ENCODE data around the gene FUS. TPM values are rescaled to one million over a fixed set of nuclear protein-coding genes. Genes with fewer than 3 reads are reported as not detected.

Gene FUS
- total RNA-seq, 3 donors from 2014 or later (not counting 1 experiment from before 2014, with no cell fraction given), result 872 to 934 (median 918) TPM

DNA sequence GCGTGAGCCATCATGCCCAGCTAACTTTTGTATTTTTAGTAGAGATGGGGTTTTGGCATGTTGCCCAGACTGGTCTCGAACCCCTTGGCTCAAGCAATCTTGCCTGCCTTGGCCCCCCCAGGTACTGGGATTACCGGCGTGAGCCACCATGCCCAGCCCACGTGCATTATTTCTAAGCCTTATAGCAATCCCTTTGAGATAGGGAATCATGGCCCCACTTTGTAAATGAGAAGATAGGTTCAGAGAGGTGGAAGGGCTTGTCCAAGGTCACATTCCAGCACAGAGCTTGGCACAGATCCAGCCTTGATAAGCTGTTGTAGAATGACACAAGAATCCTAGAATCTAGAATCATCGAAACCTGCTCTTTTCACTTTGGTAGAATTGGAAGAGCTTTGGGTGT, 26.8 kb downstream of the FUS start:
- no peak overlapping the region for H3K4me3 ChIP-seq (ENCODE audit: low read length)
- WGBS (ENCODE audit: insufficient coverage), result 70% methylated on average over 6 of the region's 6 CpGs

DNA sequence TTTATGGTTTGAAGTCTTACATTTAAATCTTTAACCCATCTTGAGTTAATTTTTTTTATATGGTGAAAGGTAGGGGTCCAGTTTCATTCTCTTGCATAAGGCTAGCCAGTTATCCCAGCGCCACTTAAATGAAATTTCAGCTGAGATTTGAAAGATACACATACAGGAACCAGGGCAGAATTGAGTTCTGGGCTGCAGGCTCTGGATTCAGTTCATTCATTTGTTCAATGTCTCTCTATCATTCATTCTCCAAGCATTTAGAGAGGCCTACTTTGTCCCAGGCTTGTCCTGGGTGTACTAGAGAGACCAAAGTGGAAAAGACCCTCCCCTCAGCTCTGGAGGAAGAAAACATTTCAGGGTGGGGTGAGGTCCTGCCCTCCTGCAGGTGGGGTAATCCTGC, 33.4 kb downstream of the FUS start:
- 100% methylated on average over 1 of the region's 1 CpG for WGBS (ENCODE audit: insufficient coverage)
- Mint-ChIP-seq H3K4me1 (peaks cover 18 to 23% of the 10 kb centered on the region in 2 donors), H3K9me3 (no peaks in the 10 kb centered on the region), H3K27me3 (ENCODE audit: low read depth in 2 of 2) (peaks cover 25 to 28% of the 10 kb centered on the region in 2 donors), H3K36me3 (no peaks in the 10 kb centered on the region), H3K4me3 (peak overlapping the region; percentile 25), H3K27ac (no peak overlapping the region)
- Histone ChIP-seq H3K9me3 (ENCODE audit: control insufficient read depth, insufficient read depth, low read length) (no peaks in the 10 kb centered on the region), H3K27me3 (ENCODE audit: control insufficient read depth, insufficient read depth, low read length) (peaks cover 26% of the 10 kb centered on the region), H3K27ac (ENCODE audit: low read length) (no peak overlapping the region), H3K4me3 (ENCODE audit: low read length) (no peak overlapping the region), H3K36me3 (ENCODE audit: control insufficient read depth, insufficient read depth, low read length) (no peaks in the 10 kb centered on the region), H3K4me1 (ENCODE audit: control insufficient read depth, insufficient read depth, low read length) (peaks cover 29% of the 10 kb centered on the region)
- TF ChIP-seq, protein P1, sequence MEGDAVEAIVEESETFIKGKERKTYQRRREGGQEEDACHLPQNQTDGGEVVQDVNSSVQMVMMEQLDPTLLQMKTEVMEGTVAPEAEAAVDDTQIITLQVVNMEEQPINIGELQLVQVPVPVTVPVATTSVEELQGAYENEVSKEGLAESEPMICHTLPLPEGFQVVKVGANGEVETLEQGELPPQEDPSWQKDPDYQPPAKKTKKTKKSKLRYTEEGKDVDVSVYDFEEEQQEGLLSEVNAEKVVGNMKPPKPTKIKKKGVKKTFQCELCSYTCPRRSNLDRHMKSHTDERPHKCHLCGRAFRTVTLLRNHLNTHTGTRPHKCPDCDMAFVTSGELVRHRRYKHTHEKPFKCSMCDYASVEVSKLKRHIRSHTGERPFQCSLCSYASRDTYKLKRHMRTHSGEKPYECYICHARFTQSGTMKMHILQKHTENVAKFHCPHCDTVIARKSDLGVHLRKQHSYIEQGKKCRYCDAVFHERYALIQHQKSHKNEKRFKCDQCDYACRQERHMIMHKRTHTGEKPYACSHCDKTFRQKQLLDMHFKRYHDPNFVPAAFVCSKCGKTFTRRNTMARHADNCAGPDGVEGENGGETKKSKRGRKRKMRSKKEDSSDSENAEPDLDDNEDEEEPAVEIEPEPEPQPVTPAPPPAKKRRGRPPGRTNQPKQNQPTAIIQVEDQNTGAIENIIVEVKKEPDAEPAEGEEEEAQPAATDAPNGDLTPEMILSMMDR (IDR thresholded peaks at IDR 0.05), result no peak
- intact Hi-C loops (cut with micrococcal nuclease), result no loop called here
- no peak for ATAC-seq
- no peak for DNase-seq

More for the DNA sequence above, 26.8 kb downstream of the FUS start:
- Mint-ChIP-seq H3K4me1 (peaks cover 14 to 36% of the 10 kb centered on the region in 2 donors), H3K4me3 (no peak overlapping the region), H3K27me3 (ENCODE audit: low read depth in 2 of 2) (peaks cover 0 to 1% of the 10 kb centered on the region in 2 donors), H3K27ac (no peak overlapping the region), H3K36me3 (no peaks in the 10 kb centered on the region), H3K9me3 (no peaks in the 10 kb centered on the region)
- no peaks in the 10 kb centered on the region for H3K27me3 ChIP-seq (ENCODE audit: control insufficient read depth, insufficient read depth, low read length)
- DNase-seq (no peak), ATAC-seq (no peak)
- no peaks in the 10 kb centered on the region for H3K36me3 ChIP-seq (ENCODE audit: control insufficient read depth, insufficient read depth, low read length)
- peaks cover 9% of the 10 kb centered on the region for H3K4me1 ChIP-seq (ENCODE audit: control insufficient read depth, insufficient read depth, low read length)
- TF ChIP-seq, protein P1 (IDR thresholded peaks at IDR 0.05), result no peak
- intact Hi-C loops (cut with micrococcal nuclease), result no loop called here
- H3K9me3 ChIP-seq (ENCODE audit: control insufficient read depth, insufficient read depth, low read length), result no peaks in the 10 kb centered on the region
- no peak overlapping the region for H3K27ac ChIP-seq (ENCODE audit: low read length)

DNA sequence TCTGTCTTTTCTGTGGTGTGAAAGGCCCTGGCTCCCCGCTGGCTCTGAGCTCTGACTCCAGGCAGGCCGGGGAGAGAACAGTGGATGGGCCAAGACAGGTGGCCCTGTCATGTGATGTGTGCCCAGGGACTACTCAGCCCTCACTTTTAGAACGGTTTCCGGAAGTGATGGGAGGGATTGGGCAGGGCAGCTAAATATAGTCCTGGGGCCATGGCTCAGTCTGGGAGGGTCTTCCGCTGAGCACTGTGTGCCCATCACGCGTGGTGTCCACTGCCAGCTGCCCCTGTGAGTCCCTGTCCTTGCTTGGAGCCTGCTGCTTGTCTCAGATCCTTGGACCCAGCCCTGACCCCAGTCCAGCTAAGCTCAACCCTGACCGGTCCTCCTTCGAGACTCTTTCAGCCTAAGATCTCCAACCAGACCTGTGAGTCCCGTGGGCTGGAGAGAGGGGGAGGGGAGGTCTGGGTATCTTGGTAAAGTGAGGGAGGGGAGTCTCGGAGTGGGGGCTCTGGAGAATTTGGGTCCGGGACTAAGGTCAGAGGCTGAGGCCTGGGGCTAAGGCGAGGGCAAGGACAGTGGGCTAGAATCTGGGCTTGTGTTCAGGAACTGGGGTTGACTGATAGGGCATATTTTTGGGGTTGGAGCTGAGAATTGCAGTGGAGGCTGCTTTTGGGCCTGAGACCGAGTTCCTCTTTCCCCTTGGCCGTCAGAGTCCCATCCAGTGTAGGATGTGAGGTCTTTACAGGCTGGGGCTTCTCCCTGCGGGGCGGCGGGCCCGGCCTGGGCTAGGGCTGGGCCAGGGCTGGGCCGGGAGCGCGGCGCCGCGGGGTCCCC, 34.2 kb downstream of the FUS start, which contains the start of gene TRIM72:
TSS of gene TRIM72 (plus strand) at position 243 of the 831 bp plus-strand sequence. CDS start 620 bp downstream, outside the sequence.
- TF ChIP-seq, protein P1 (IDR thresholded peaks at IDR 0.05), result no peak
- Mint-ChIP-seq H3K4me1 (peaks cover 18 to 22% of the 10 kb centered on the region in 2 donors), H3K27ac (no peak within 1 kb of the TSS), H3K36me3 (no peaks in the 10 kb centered on the region), H3K4me3 (peak within 1 kb of the TSS; percentile 68), H3K9me3 (no peaks in the 10 kb centered on the region), H3K27me3 (ENCODE audit: low read depth in 2 of 2) (peaks cover 25 to 35% of the 10 kb centered on the region in 2 donors)
- DNase-seq (no peak), ATAC-seq (no peak)
- no peak within 1 kb of the TSS for H3K27ac ChIP-seq (ENCODE audit: low read length)
- WGBS (ENCODE audit: insufficient coverage), result 90% methylated on average over 24 of the region's 25 CpGs
- H3K36me3 ChIP-seq (ENCODE audit: control insufficient read depth, insufficient read depth, low read length), result no peaks in the 10 kb centered on the region
- H3K4me1 ChIP-seq (ENCODE audit: control insufficient read depth, insufficient read depth, low read length), result peaks cover 29% of the 10 kb centered on the region
- peaks cover 26% of the 10 kb centered on the region for H3K27me3 ChIP-seq (ENCODE audit: control insufficient read depth, insufficient read depth, low read length)
- intact Hi-C loops (cut with micrococcal nuclease), result no loop called here
- no peaks in the 10 kb centered on the region for H3K9me3 ChIP-seq (ENCODE audit: control insufficient read depth, insufficient read depth, low read length)
- H3K4me3 ChIP-seq (ENCODE audit: low read length), result no peak within 1 kb of the TSS
